Measurements from ENCODE around the gene CLPTM1. TPM values are rescaled to one million over a fixed set of nuclear protein-coding genes. Genes with fewer than 3 reads are reported as not detected.

Gene CLPTM1
- total RNA-seq, 2 donors from 2014 or later = 98.6 to 165 TPM

DNA sequence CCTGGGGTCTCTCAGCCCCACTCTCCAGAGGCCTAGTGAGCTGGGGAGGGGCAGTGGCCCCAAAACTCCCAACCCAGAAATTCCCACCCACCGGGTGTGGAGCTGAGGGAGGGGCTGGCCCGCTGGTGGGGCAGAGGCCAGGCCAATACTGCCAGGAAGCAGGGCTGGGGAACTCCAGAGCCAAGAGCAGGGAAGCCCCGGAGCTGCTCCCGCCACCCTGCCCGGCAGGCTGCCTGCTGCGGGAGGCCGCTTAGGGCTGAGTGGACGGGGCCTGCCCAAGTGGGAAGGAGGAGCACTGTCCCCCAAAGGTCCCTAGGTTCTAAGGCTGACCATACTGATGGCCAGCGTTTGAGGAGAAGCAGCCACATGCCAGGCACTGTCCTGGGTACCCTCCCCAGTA is 33.1 kb downstream of the CLPTM1 start:
- DNase-seq = no peak
- H3K4me1 ChIP-seq = no peaks in the 10 kb centered on the region
- H3K27ac ChIP-seq = no peak overlapping the region
- H3K4me3 ChIP-seq = no peak overlapping the region
- H3K9ac ChIP-seq (ENCODE audit: low read depth in 2 of 2, low read length in 2 of 2) = no peak overlapping the region
- no peaks in the 10 kb centered on the region for H3K9me3 ChIP-seq
- intact Hi-C loops (cut with DNase I) = no loop called here
- no peaks in the 10 kb centered on the region for H3K36me3 ChIP-seq
- TF ChIP-seq, protein P1, sequence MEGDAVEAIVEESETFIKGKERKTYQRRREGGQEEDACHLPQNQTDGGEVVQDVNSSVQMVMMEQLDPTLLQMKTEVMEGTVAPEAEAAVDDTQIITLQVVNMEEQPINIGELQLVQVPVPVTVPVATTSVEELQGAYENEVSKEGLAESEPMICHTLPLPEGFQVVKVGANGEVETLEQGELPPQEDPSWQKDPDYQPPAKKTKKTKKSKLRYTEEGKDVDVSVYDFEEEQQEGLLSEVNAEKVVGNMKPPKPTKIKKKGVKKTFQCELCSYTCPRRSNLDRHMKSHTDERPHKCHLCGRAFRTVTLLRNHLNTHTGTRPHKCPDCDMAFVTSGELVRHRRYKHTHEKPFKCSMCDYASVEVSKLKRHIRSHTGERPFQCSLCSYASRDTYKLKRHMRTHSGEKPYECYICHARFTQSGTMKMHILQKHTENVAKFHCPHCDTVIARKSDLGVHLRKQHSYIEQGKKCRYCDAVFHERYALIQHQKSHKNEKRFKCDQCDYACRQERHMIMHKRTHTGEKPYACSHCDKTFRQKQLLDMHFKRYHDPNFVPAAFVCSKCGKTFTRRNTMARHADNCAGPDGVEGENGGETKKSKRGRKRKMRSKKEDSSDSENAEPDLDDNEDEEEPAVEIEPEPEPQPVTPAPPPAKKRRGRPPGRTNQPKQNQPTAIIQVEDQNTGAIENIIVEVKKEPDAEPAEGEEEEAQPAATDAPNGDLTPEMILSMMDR (IDR thresholded peaks at IDR 0.05) = no peak
- no peaks in the 10 kb centered on the region for H3K27me3 ChIP-seq

DNA sequence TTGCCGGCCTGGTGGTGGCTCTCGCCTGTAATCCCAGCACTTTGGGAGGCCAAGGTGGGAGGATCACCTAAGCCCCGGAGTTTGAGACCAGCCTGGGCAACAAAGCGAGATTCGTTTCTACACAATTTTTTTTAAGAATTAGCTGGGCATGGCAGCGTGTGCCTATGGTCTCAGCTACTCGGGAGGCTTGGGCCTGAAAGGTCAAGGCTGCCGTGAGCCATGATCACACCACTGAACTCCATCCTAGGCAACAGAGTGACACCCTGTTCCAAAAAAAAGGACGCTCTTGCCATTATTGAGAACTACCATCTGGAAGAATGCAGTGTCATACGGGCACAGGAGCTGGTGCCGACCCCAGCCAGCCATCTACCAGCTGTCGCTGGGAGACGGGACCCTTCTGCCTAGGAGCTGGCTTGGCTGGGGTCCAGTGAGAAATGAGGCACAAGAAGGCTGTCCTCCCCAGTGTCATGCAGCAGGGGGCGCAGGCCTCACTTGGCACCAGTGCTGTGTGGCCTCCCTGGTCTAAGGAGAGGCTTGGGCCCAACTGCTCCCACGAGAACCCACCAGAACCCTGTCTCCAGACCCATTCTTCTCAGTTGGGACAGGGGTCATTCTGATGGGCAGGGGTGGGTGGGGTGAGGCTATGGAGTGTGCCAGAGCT is 33.8 kb downstream of the CLPTM1 start:
- no peak overlapping the region for H3K4me3 ChIP-seq
- DNase-seq = peak; percentile 75
- H3K4me1 ChIP-seq = no peaks in the 10 kb centered on the region
- no peak overlapping the region for H3K27ac ChIP-seq
- H3K27me3 ChIP-seq = no peaks in the 10 kb centered on the region
- H3K36me3 ChIP-seq = no peaks in the 10 kb centered on the region
- H3K9me3 ChIP-seq = no peaks in the 10 kb centered on the region
- intact Hi-C loops (cut with DNase I) = loop anchor here (1.0 kb wide), 1 partner anchor 70 kb away; no protein-coding TSS in a partner anchor
- TF ChIP-seq, protein P1 (IDR thresholded peaks at IDR 0.05) = peak; percentile 61
- H3K9ac ChIP-seq (ENCODE audit: low read depth in 2 of 2, low read length in 2 of 2) = peak overlapping the region in 1 of 2 donors; percentile 43

GRCh38 chr19:44990459-44990858 is 35.3 kb downstream of the CLPTM1 start:
- H3K9me3 ChIP-seq = no peaks in the 10 kb centered on the region
- no peak overlapping the region for H3K27ac ChIP-seq
- TF ChIP-seq, protein P1 (IDR thresholded peaks at IDR 0.05) = no peak
- intact Hi-C loops (cut with DNase I) = no loop called here
- H3K4me3 ChIP-seq = no peak overlapping the region
- no peaks in the 10 kb centered on the region for H3K36me3 ChIP-seq
- no peaks in the 10 kb centered on the region for H3K27me3 ChIP-seq
- DNase-seq = no peak
- H3K4me1 ChIP-seq = no peaks in the 10 kb centered on the region
- H3K9ac ChIP-seq (ENCODE audit: low read depth in 2 of 2, low read length in 2 of 2) = no peak overlapping the region

GRCh38 chr19:44990966-44991365 is 35.8 kb downstream of the CLPTM1 start:
- no peak overlapping the region for H3K9ac ChIP-seq (ENCODE audit: low read depth in 2 of 2, low read length in 2 of 2)
- TF ChIP-seq, protein P1 (IDR thresholded peaks at IDR 0.05) = no peak
- DNase-seq = no peak
- no peaks in the 10 kb centered on the region for H3K4me1 ChIP-seq
- H3K36me3 ChIP-seq = no peaks in the 10 kb centered on the region
- no peak overlapping the region for H3K27ac ChIP-seq
- H3K27me3 ChIP-seq = no peaks in the 10 kb centered on the region
- no peak overlapping the region for H3K4me3 ChIP-seq
- no peaks in the 10 kb centered on the region for H3K9me3 ChIP-seq
- intact Hi-C loops (cut with DNase I) = no loop called here

GRCh38 chr19:44992336-44993163 is 37.4 kb downstream of the CLPTM1 start:
- H3K4me1 ChIP-seq = no peaks in the 10 kb centered on the region
- H3K27me3 ChIP-seq = no peaks in the 10 kb centered on the region
- no peak overlapping the region for H3K4me3 ChIP-seq
- H3K9ac ChIP-seq (ENCODE audit: low read depth in 2 of 2, low read length in 2 of 2) = no peak overlapping the region
- intact Hi-C loops (cut with DNase I) = no loop called here
- no peak overlapping the region for H3K27ac ChIP-seq
- H3K9me3 ChIP-seq = no peaks in the 10 kb centered on the region
- H3K36me3 ChIP-seq = no peaks in the 10 kb centered on the region
- no peak for DNase-seq
- TF ChIP-seq, protein P1 (IDR thresholded peaks at IDR 0.05) = no peak
